ENCODE data around the gene RESP18.
A peak's percentile ranks its signal among the peaks of the same experiment; 100 is the strongest.

RESP18 gene

GRCh38 chr2:219354582-219354981 lies 22.0 kb upstream of the RESP18 start:
- Histone ChIP-seq H3K4me3 (ENCODE audit: low read depth, low read length) (no peak overlapping the region), H3K4me1 (ENCODE audit: control insufficient read depth, insufficient read depth, low read length) (0 out of 2 replicates have a peak, but pooled peaks cover 2% of the 10 kb centered on the region), H3K36me3 (ENCODE audit: control insufficient read depth, insufficient read depth, low read length) (no peaks in the 10 kb centered on the region), H3K27ac (ENCODE audit: low read depth, low read length) (no peak overlapping the region), H3K27me3 (ENCODE audit: control insufficient read depth, insufficient read depth, low read length) (peaks cover 59% of the 10 kb centered on the region), H3K9me3 (ENCODE audit: control insufficient read depth, insufficient read depth, low read length) (no peaks in the 10 kb centered on the region), H3K9ac (ENCODE audit: low read depth, low read length) (no peak overlapping the region)

GRCh38 chr2:219353129-219353528 lies 20.6 kb upstream of the RESP18 start:
- peaks cover 44% of the 10 kb centered on the region for H3K27me3 ChIP-seq (ENCODE audit: control insufficient read depth, insufficient read depth, low read length)
- no peak overlapping the region for H3K27ac ChIP-seq (ENCODE audit: low read depth, low read length)
- no peak overlapping the region for H3K4me3 ChIP-seq (ENCODE audit: low read depth, low read length)
- no peaks in the 10 kb centered on the region for H3K36me3 ChIP-seq (ENCODE audit: control insufficient read depth, insufficient read depth, low read length)
- no peak overlapping the region for H3K9ac ChIP-seq (ENCODE audit: low read depth, low read length)
- H3K4me1 ChIP-seq (ENCODE audit: control insufficient read depth, insufficient read depth, low read length): 0 out of 2 replicates have a peak, but pooled peaks cover 2% of the 10 kb centered on the region
- no peaks in the 10 kb centered on the region for H3K9me3 ChIP-seq (ENCODE audit: control insufficient read depth, insufficient read depth, low read length)

GRCh38 chr2:219352448-219353023 lies 20.0 kb upstream of the RESP18 start:
- no peaks in the 10 kb centered on the region for H3K9me3 ChIP-seq (ENCODE audit: control insufficient read depth, insufficient read depth, low read length)
- H3K36me3 ChIP-seq (ENCODE audit: control insufficient read depth, insufficient read depth, low read length): no peaks in the 10 kb centered on the region
- H3K27me3 ChIP-seq (ENCODE audit: control insufficient read depth, insufficient read depth, low read length): peaks cover 38% of the 10 kb centered on the region
- no peak overlapping the region for H3K4me3 ChIP-seq (ENCODE audit: low read depth, low read length)
- no peak overlapping the region for H3K27ac ChIP-seq (ENCODE audit: low read depth, low read length)
- no peak overlapping the region for H3K9ac ChIP-seq (ENCODE audit: low read depth, low read length)
- H3K4me1 ChIP-seq (ENCODE audit: control insufficient read depth, insufficient read depth, low read length): 0 out of 2 replicates have a peak, but pooled peaks cover 2% of the 10 kb centered on the region

- Histone ChIP-seq H3K36me3 (ENCODE audit: control insufficient read depth, insufficient read depth, low read length) (no peaks in the 10 kb centered on the region), H3K27ac (ENCODE audit: low read depth, low read length) (no peak overlapping the region), H3K4me1 (ENCODE audit: control insufficient read depth, insufficient read depth, low read length) (0 out of 2 replicates have a peak, but pooled peaks cover 2% of the 10 kb centered on the region), H3K9ac (ENCODE audit: low read depth, low read length) (no peak overlapping the region), H3K4me3 (ENCODE audit: low read depth, low read length) (no peak overlapping the region), H3K9me3 (ENCODE audit: control insufficient read depth, insufficient read depth, low read length) (no peaks in the 10 kb centered on the region), H3K27me3 (ENCODE audit: control insufficient read depth, insufficient read depth, low read length) (peaks cover 24% of the 10 kb centered on the region)
Measured at GRCh38 chr2:219350710-219351221, 18.2 kb upstream of the RESP18 start.

GRCh38 chr2:219350215-219350614 lies 17.7 kb upstream of the RESP18 start:
- H3K27ac ChIP-seq (ENCODE audit: low read depth, low read length): no peak overlapping the region

GRCh38 chr2:219344751-219345430 lies 12.3 kb upstream of the RESP18 start:
- Histone ChIP-seq H3K27me3 (ENCODE audit: control insufficient read depth, insufficient read depth, low read length) (no peaks in the 10 kb centered on the region), H3K4me1 (ENCODE audit: control insufficient read depth, insufficient read depth, low read length) (no peaks in the 10 kb centered on the region), H3K9ac (ENCODE audit: low read depth, low read length) (no peak overlapping the region), H3K27ac (ENCODE audit: low read depth, low read length) (no peak overlapping the region), H3K9me3 (ENCODE audit: control insufficient read depth, insufficient read depth, low read length) (no peaks in the 10 kb centered on the region), H3K36me3 (ENCODE audit: control insufficient read depth, insufficient read depth, low read length) (no peaks in the 10 kb centered on the region), H3K4me3 (ENCODE audit: low read depth, low read length) (no peak overlapping the region)

More at GRCh38 chr2:219350215-219350614, 17.7 kb upstream of the RESP18 start:
- Histone ChIP-seq H3K4me3 (ENCODE audit: low read depth, low read length) (no peak overlapping the region), H3K4me1 (ENCODE audit: control insufficient read depth, insufficient read depth, low read length) (0 out of 2 replicates have a peak, but pooled peaks cover 2% of the 10 kb centered on the region), H3K27me3 (ENCODE audit: control insufficient read depth, insufficient read depth, low read length) (peaks cover 22% of the 10 kb centered on the region), H3K36me3 (ENCODE audit: control insufficient read depth, insufficient read depth, low read length) (no peaks in the 10 kb centered on the region), H3K9me3 (ENCODE audit: control insufficient read depth, insufficient read depth, low read length) (no peaks in the 10 kb centered on the region), H3K9ac (ENCODE audit: low read depth, low read length) (no peak overlapping the region)

- no peak overlapping the region for H3K27ac ChIP-seq (ENCODE audit: low read depth, low read length)
- H3K9ac ChIP-seq (ENCODE audit: low read depth, low read length): no peak overlapping the region
- H3K27me3 ChIP-seq (ENCODE audit: control insufficient read depth, insufficient read depth, low read length): peaks cover 48% of the 10 kb centered on the region
- H3K36me3 ChIP-seq (ENCODE audit: control insufficient read depth, insufficient read depth, low read length): no peaks in the 10 kb centered on the region
- H3K4me3 ChIP-seq (ENCODE audit: low read depth, low read length): no peak overlapping the region
- peaks cover 4% of the 10 kb centered on the region for H3K4me1 ChIP-seq (ENCODE audit: control insufficient read depth, insufficient read depth, low read length)
- H3K9me3 ChIP-seq (ENCODE audit: control insufficient read depth, insufficient read depth, low read length): no peaks in the 10 kb centered on the region
Measured at GRCh38 chr2:219335373-219335786, 2.8 kb upstream of the RESP18 start.

GRCh38 chr2:219334076-219334475 lies 1.5 kb upstream of the RESP18 start:
- Histone ChIP-seq H3K36me3 (ENCODE audit: control insufficient read depth, insufficient read depth, low read length) (no peaks in the 10 kb centered on the region), H3K9ac (ENCODE audit: low read depth, low read length) (no peak overlapping the region), H3K4me3 (ENCODE audit: low read depth, low read length) (no peak overlapping the region), H3K27ac (ENCODE audit: low read depth, low read length) (no peak overlapping the region), H3K27me3 (ENCODE audit: control insufficient read depth, insufficient read depth, low read length) (peaks cover 61% of the 10 kb centered on the region), H3K4me1 (ENCODE audit: control insufficient read depth, insufficient read depth, low read length) (peaks cover 4% of the 10 kb centered on the region), H3K9me3 (ENCODE audit: control insufficient read depth, insufficient read depth, low read length) (no peaks in the 10 kb centered on the region)

GRCh38 chr2:219331560-219332213 lies 857 bp downstream of the RESP18 start:
- H3K36me3 ChIP-seq (ENCODE audit: control insufficient read depth, insufficient read depth, low read length): no peaks in the 10 kb centered on the region
- peaks cover 64% of the 10 kb centered on the region for H3K27me3 ChIP-seq (ENCODE audit: control insufficient read depth, insufficient read depth, low read length)
- H3K4me3 ChIP-seq (ENCODE audit: low read depth, low read length): peak overlapping the region; percentile 56
- H3K27ac ChIP-seq (ENCODE audit: low read depth, low read length): no peak overlapping the region
- H3K9me3 ChIP-seq (ENCODE audit: control insufficient read depth, insufficient read depth, low read length): no peaks in the 10 kb centered on the region
- no peak overlapping the region for H3K9ac ChIP-seq (ENCODE audit: low read depth, low read length)
- peaks cover 4% of the 10 kb centered on the region for H3K4me1 ChIP-seq (ENCODE audit: control insufficient read depth, insufficient read depth, low read length)

- Histone ChIP-seq H3K27ac (ENCODE audit: low read depth, low read length) (no peak overlapping the region), H3K36me3 (ENCODE audit: control insufficient read depth, insufficient read depth, low read length) (no peaks in the 10 kb centered on the region), H3K4me3 (ENCODE audit: low read depth, low read length) (no peak overlapping the region), H3K9ac (ENCODE audit: low read depth, low read length) (no peak overlapping the region), H3K9me3 (ENCODE audit: control insufficient read depth, insufficient read depth, low read length) (no peaks in the 10 kb centered on the region), H3K27me3 (ENCODE audit: control insufficient read depth, insufficient read depth, low read length) (peaks cover 40% of the 10 kb centered on the region), H3K4me1 (ENCODE audit: control insufficient read depth, insufficient read depth, low read length) (no peaks in the 10 kb centered on the region; the same call in 1 of the 2 replicates)
Measured at GRCh38 chr2:219327719-219328118, 4.8 kb downstream of the RESP18 start.
